Epithelial cell of esophagus (primary cell): ENCODE data around the gene IFI44L.

Experiments
- DNase-seq: peaks from one replicate; pipeline ENCODE4 v3.0.0; 2010; ENCODE audit warnings: low read depth
- H3K4me3 ChIP-seq: 2 replicates; pipeline ENCODE4 v1.5.1; 2011; ENCODE audit warnings: mild to moderate bottlenecking, low read length, control low read depth
- CTCF ChIP-seq: IDR thresholded peaks from 2 replicates; pipeline ENCODE4 v1.5.1; 2011; ENCODE audit warnings: low read depth, mild to moderate bottlenecking, low read length, control low read depth, inconsistent platforms; ENCODE audit not compliant: insufficient read depth; ENCODE audit errors: missing control alignments

The IFI44L gene

GRCh38 chr1:78667939-78668338, 47.7 kb downstream of the IFI44L start:
- TF ChIP-seq CTCF, result no peak
- H3K4me3 ChIP-seq, result no peak overlapping the region
- DNase-seq, result no peak

GRCh38 chr1:78668427-78668826, 48.2 kb downstream of the IFI44L start:
- no peak overlapping the region for H3K4me3 ChIP-seq
- TF ChIP-seq CTCF, result no peak
- no peak for DNase-seq

- peak; percentile 80 for DNase-seq
- no peak overlapping the region for H3K4me3 ChIP-seq
- no peak for TF ChIP-seq CTCF
Measured at GRCh38 chr1:78672428-78672827, 52.2 kb downstream of the IFI44L start.

GRCh38 chr1:78673120-78673519, 52.9 kb downstream of the IFI44L start:
- H3K4me3 ChIP-seq, result no peak overlapping the region
- TF ChIP-seq CTCF, result no peak

GRCh38 chr1:78676347-78676982, 56.2 kb downstream of the IFI44L start:
- TF ChIP-seq CTCF, result peak; percentile 71
- DNase-seq, result peak; percentile 77
- H3K4me3 ChIP-seq, result no peak overlapping the region

More at GRCh38 chr1:78673120-78673519, 52.9 kb downstream of the IFI44L start:
- DNase-seq, result peak; percentile 34

- DNase-seq, result no peak
- no peak for TF ChIP-seq CTCF
- no peak overlapping the region for H3K4me3 ChIP-seq
Measured at GRCh38 chr1:78676993-78677392, 56.7 kb downstream of the IFI44L start.

- TF ChIP-seq CTCF, result no peak
- DNase-seq, result no peak
- no peak overlapping the region for H3K4me3 ChIP-seq
Measured at GRCh38 chr1:78677788-78678187, 57.5 kb downstream of the IFI44L start.
